Measurements from ENCODE around the gene SYDE1.

SYDE1 gene

GRCh38 chr19:15107061-15108010 lies at the start of gene SYDE1:
Gene SYDE1 (plus strand): TSS chr19:15107401. CDS start chr19:15107434, 33 bp downstream.
- no peak for TF ChIP-seq GATA2 (IDR thresholded peaks at IDR 0.05; ENCODE audit: low read depth, low read length)
- no peak for TF ChIP-seq GATA3 (IDR thresholded peaks at IDR 0.05; ENCODE audit: low read depth, low read length)

GRCh38 chr19:15062036-15062435 lies 45.2 kb upstream of the SYDE1 start:
- TF ChIP-seq GATA2 (IDR thresholded peaks at IDR 0.05; ENCODE audit: low read depth, low read length) = no peak
- TF ChIP-seq GATA3 (IDR thresholded peaks at IDR 0.05; ENCODE audit: low read depth, low read length) = no peak

- peak; percentile 62 for TF ChIP-seq GATA2 (IDR thresholded peaks at IDR 0.05; ENCODE audit: low read depth, low read length)
- 0 out of 2 replicates have a peak, but pooled peaks have one; percentile 15 for TF ChIP-seq GATA3 (IDR thresholded peaks at IDR 0.05; ENCODE audit: low read depth, low read length)
Observed at GRCh38 chr19:15072930-15073647, 34.1 kb upstream of the SYDE1 start.

- no peak for TF ChIP-seq GATA2 (IDR thresholded peaks at IDR 0.05; ENCODE audit: low read depth, low read length)
- TF ChIP-seq GATA3 (IDR thresholded peaks at IDR 0.05; ENCODE audit: low read depth, low read length) = no peak
Observed at GRCh38 chr19:15074371-15074770, 32.8 kb upstream of the SYDE1 start.

- TF ChIP-seq GATA2 (IDR thresholded peaks at IDR 0.05; ENCODE audit: low read depth, low read length) (no peak), GATA3 (IDR thresholded peaks at IDR 0.05; ENCODE audit: low read depth, low read length) (no peak)
Observed at GRCh38 chr19:15075806-15076205, 31.4 kb upstream of the SYDE1 start.

GRCh38 chr19:15081911-15082310 lies 25.3 kb upstream of the SYDE1 start, which contains the start of gene OR1I1:
Gene OR1I1 (plus strand): TSS chr19:15082211. CDS start chr19:15087066, 4,855 bp downstream.
- no peak for TF ChIP-seq GATA2 (IDR thresholded peaks at IDR 0.05; ENCODE audit: low read depth, low read length)
- TF ChIP-seq GATA3 (IDR thresholded peaks at IDR 0.05; ENCODE audit: low read depth, low read length) = no peak

GRCh38 chr19:15087182-15087581 lies 20.0 kb upstream of the SYDE1 start:
- TF ChIP-seq GATA2 (IDR thresholded peaks at IDR 0.05; ENCODE audit: low read depth, low read length) = no peak
- TF ChIP-seq GATA3 (IDR thresholded peaks at IDR 0.05; ENCODE audit: low read depth, low read length) = no peak

GRCh38 chr19:15091918-15092753 lies 15.1 kb upstream of the SYDE1 start:
- TF ChIP-seq GATA2 (IDR thresholded peaks at IDR 0.05; ENCODE audit: low read depth, low read length) (no peak), GATA3 (IDR thresholded peaks at IDR 0.05; ENCODE audit: low read depth, low read length) (no peak)

GRCh38 chr19:15093001-15093400 lies 14.2 kb upstream of the SYDE1 start:
- TF ChIP-seq GATA2 (IDR thresholded peaks at IDR 0.05; ENCODE audit: low read depth, low read length) = no peak
- TF ChIP-seq GATA3 (IDR thresholded peaks at IDR 0.05; ENCODE audit: low read depth, low read length) = no peak

- TF ChIP-seq GATA3 (IDR thresholded peaks at IDR 0.05; ENCODE audit: low read depth, low read length) (no peak), GATA2 (IDR thresholded peaks at IDR 0.05; ENCODE audit: low read depth, low read length) (no peak)
Observed at GRCh38 chr19:15096223-15096622, 11.0 kb upstream of the SYDE1 start.

GRCh38 chr19:15098460-15098859 lies 8.7 kb upstream of the SYDE1 start:
- TF ChIP-seq GATA3 (IDR thresholded peaks at IDR 0.05; ENCODE audit: low read depth, low read length) (no peak), GATA2 (IDR thresholded peaks at IDR 0.05; ENCODE audit: low read depth, low read length) (no peak)

GRCh38 chr19:15099017-15099582 lies 8.1 kb upstream of the SYDE1 start:
- TF ChIP-seq GATA2 (IDR thresholded peaks at IDR 0.05; ENCODE audit: low read depth, low read length) = no peak
- no peak for TF ChIP-seq GATA3 (IDR thresholded peaks at IDR 0.05; ENCODE audit: low read depth, low read length)

- TF ChIP-seq GATA3 (IDR thresholded peaks at IDR 0.05; ENCODE audit: low read depth, low read length) (no peak), GATA2 (IDR thresholded peaks at IDR 0.05; ENCODE audit: low read depth, low read length) (no peak)
Observed at GRCh38 chr19:15101479-15102082, 5.6 kb upstream of the SYDE1 start.

All from SH-SY5Y (cell line).